Activated T-helper 1 cell treated with anti-CD3 and anti-CD28 coated beads, Interleukin-2, amount 50 U/mL, for 16 hours (primary cell): Measurements from ENCODE around the gene HBE1.

Experiments used
- DNase-seq, 2 donors: peaks; one replicate each; pipeline ENCODE4 v3.0.0-alpha.2; 2020; ENCODE audit warnings: low read depth in 1 of 2, low spot score in 1 of 2

The HBE1 gene

DNA sequence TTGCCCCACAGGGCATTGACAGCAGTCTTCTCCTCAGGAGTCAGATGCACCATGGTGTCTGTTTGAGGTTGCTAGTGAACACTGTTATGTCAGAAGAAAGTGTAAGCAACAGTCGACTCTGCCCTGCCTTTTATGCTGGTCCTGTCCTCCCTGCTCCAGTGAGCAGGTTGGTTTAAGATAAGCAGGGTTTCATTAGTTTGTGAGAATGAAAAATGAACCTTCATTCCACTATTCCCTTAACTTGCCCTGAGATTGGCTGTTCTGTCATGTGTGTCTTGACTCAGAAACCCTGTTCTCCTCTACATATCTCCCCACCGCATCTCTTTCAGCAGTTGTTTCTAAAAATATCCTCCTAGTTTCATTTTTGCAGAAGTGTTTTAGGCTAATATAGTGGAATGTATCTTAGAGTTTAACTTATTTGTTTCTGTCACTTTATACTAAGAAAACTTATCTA, 35.3 kb downstream of the HBE1 start, which contains the start of gene HBD:
Gene HBD, minus strand, starts transcription at position 103 of the 454 bp plus-strand sequence. Its CDS starts 50 bp downstream, at position 53.
- no peak for DNase-seq

DNA sequence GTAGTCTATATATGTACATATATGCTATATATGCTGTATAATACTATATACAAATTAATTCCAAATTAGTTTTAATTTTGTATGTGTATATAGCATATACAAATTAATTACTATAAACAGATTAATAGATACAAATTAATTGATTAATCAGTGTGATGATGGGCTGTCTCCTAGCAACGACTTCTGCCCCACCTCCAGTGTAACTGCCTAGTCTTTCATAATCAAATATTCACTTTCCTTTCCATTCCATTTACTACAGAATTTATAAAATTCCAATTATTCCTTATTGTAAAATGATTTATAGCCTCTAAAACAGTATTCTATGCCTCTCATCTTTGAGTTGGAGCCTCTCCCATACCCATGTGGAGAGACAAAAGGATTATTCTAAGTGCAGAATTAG, 36.4 kb downstream of the HBE1 start:
- DNase-seq: no peak

DNA sequence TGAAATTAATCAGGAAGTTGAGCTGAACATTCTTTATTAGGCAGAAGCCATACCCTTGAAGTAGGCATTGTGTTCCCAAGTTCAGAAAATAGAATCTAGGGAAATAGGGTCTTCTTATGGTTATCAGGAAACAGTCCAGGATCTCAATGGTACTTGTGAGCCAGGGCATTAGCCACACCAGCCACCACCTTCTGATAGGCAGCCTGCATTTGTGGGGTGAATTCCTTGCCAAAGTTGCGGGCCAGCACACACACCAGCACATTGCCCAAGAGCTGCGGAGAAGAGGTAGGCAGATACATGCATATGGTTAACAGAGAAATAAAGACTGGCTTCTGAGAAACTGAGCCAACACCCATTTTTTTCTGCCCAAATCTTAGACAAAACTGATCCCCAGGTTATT, 36.9 kb downstream of the HBE1 start:
- DNase-seq: no peak

DNA sequence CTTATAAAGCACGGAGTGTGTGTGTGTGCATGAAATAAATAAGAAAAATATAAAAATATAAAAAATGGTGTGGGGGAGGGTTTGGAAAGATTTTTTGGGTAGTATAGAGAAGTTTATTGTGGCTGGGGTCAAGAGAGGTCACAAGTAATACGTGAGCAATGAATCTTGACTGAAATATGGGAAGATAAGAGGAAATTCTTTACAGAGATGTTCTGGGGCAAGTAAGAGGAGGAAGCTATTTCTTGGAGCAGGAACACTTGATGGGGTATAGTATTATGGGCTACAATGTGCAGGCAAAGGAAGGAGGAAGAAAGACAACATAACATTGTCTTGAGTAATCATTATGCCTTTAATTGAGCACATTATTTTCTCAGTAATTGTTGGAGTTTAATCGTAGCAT, 37.6 kb downstream of the HBE1 start:
- no peak for DNase-seq

DNA sequence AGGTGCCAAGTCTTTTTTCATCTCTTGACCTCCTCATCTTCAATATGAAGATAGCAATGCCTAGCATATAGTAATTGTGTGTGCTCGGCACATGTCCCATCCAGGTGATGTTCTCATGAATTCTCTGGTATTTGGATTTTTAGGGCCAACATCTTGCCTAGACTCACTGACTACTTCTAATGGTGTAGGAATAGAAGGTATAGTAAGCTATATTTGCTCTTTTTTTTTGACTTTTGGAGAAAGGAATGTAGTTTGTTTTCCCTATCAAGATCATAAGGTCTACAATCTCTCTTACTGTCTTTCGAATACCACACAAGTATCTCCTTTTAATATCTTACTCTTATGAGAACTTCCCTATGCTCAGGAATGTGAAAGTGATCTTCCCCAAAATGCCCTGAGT, 38.6 kb downstream of the HBE1 start:
- DNase-seq: no peak

DNA sequence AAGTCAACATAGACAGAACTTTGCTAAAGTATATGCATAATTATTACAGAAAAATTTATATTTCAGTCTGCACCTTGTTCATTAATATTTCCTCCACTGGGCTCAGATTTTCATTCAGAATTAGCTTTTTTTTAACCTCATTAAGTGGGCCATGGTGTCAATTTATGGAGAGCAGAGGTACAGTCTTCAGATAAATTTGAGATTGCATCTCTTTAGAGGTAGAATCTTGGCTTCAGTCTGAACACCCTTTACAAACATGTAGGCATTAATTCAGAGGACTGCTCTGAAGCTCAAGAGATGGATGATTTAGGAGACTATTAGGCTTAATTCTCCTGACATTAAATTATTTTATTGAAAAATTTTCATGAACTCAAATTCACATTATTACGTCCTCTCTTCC, 39.5 kb downstream of the HBE1 start:
- no peak for DNase-seq

DNA sequence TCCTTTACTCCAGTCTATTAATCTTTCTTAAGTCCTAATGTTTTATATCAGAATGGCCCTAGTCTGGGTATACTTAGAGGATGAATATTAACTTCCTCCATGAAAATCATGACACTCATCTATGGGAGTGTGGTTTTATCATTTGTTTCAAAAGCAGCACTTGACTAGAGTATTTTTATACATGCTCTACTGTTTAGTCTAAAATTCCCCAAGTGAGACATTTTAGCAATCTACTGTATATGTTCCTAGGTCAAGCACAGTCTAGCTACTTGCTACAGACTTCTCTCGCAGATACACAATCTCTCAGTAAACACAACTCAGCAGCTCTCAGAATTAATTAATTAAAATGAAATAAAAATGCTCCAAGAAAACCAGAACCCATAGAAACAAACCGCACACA, 39.9 kb downstream of the HBE1 start:
- DNase-seq: no peak

DNA sequence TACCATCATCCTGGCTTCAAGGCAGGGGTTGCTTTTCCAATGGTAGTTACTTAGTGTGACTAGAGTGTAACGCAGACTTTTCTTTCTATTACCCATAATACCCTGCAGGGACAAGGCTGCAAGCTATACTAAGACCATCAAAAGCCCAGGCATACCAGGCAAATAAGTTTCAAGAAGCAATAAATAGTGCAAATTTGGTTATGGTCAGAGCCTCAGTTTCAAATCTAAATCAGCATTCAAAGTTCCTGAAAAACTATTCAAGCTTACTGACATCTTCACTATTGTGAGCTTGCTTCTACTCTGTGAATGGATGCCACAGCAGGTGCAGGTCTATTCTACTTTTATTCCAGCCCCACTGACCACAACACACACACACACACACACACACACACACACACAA, 40.4 kb downstream of the HBE1 start:
- DNase-seq: no peak

DNA sequence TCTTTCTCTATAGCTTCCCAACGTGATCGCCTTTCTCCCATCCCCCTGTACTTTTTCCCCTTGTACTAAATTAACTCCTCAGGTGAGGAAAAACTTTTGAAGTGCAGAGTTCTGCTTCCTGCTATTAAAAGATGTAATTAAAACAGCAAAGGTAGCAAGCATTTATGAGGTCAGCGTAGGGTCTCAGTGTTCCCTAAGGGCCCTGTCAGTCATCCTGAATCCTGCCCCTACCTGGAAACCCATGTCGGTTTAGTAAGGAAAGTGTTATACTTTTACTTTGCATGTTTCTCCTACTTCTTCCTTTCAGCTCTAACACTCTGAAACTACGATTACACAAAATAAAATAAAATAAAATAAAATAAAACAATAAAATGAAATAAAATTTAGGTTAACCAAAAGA, 41.6 kb downstream of the HBE1 start:
- DNase-seq: no peak

DNA sequence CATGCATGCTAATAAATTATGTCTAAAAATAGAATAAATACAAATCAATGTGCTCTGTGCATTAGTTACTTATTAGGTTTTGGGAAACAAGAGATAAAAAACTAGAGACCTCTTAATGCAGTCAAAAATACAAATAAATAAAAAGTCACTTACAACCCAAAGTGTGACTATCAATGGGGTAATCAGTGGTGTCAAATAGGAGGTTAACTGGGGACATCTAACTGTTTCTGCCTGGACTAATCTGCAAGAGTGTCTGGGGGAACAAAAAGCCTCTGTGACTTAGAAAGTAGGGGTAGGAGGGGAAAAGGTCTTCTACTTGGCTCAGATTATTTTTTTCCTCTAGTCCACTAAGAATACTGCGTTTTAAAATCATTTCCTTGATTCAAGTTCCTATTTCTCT, 42.1 kb downstream of the HBE1 start:
- DNase-seq: no peak

DNA sequence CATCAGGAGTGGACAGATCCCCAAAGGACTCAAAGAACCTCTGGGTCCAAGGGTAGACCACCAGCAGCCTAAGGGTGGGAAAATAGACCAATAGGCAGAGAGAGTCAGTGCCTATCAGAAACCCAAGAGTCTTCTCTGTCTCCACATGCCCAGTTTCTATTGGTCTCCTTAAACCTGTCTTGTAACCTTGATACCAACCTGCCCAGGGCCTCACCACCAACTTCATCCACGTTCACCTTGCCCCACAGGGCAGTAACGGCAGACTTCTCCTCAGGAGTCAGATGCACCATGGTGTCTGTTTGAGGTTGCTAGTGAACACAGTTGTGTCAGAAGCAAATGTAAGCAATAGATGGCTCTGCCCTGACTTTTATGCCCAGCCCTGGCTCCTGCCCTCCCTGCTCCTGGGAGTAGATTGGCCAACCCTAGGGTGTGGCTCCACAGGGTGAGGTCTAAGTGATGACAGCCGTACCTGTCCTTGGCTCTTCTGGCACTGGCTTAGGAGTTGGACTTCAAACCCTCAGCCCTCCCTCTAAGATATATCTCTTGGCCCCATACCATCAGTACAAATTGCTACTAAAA, 42.9 kb downstream of the HBE1 start, which contains the start of gene HBB:
Gene HBB, minus strand, starts transcription at position 340 of the 579 bp plus-strand sequence. Its CDS starts 50 bp downstream, at position 290.
- no peak for DNase-seq

DNA sequence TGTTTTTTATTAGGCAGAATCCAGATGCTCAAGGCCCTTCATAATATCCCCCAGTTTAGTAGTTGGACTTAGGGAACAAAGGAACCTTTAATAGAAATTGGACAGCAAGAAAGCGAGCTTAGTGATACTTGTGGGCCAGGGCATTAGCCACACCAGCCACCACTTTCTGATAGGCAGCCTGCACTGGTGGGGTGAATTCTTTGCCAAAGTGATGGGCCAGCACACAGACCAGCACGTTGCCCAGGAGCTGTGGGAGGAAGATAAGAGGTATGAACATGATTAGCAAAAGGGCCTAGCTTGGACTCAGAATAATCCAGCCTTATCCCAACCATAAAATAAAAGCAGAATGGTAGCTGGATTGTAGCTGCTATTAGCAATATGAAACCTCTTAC, 44.3 kb downstream of the HBE1 start:
- no peak for DNase-seq

DNA sequence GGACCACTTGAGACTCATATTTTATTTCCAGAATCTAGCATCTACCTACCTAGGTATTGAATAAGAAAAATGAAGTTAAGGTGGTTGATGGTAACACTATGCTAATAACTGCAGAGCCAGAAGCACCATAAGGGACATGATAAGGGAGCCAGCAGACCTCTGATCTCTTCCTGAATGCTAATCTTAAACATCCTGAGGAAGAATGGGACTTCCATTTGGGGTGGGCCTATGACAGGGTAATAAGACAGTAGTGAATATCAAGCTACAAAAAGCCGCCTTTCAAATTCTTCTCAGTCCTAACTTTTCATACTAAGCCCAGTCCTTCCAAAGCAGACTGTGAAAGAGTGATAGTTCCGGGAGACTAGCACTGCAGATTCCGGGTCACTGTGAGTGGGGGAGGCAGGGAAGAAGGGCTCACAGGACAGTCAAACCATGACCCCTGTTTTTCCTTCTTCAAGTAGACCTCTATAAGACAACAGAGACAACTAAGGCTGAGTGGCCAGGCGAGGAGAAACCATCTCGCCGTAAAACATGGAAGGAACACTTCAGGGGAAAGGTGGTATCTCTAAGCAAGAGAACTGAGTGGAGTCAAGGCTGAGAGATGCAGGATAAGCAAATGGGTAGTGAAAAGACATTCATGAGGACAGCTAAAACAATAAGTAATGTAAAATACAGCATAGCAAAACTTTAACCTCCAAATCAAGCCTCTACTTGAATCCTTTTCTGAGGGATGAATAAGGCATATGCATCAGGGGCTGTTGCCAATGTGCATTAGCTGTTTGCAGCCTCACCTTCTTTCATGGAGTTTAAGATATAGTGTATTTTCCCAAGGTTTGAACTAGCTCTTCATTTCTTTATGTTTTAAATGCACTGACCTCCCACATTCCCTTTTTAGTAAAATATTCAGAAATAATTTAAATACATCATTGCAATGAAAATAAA, 44.9 kb downstream of the HBE1 start:
- DNase-seq: no peak

DNA sequence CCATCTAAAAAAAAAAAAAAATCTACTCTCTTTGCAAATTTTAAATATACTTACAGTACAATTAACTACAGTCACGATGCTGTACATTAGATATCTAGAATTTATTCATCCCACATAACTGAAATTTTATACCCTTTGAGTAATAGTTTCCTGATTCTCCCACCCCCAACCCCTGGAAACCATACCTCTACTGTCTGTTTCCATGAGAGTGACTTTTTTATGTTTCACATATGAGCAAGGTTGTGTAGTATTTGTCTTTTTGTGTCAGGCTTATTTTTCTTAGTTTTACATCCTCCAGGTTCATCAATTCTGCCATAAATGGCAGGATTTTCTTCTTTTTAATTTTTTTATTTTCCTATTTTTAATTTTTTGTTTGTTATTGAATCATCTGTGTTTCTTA, 46.1 kb downstream of the HBE1 start:
- DNase-seq: no peak

DNA sequence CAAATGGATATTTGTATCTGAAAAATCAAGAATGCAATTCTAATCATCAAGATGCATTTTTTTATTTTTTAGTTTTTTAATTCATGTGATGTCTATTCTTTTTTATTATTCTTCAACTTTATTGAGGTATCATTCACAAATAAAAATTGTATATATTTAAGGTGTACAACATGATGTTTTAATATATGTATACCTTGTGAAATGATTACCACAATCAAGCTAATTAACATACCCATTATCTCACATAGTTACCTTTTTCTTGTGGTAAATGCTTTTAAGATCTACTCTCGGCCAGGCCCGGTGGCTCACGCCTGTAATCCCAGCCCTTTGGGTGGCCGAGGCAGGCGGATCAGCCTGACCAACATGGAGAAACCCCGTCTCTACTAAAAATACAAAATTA, 46.6 kb downstream of the HBE1 start:
- no peak for DNase-seq
